Cardiac muscle cell (in vitro differentiated cells and primary cell): ENCODE measurements around the gene STARD3NL. TPM values are rescaled to one million over a fixed set of nuclear protein-coding genes. Genes with fewer than 3 reads are reported as not detected.
A peak's percentile ranks its signal among the peaks of the same experiment; 100 is the strongest.

Source experiments
- DNase-seq, 2 donors: peaks; one replicate each; pipeline versions ENCODE4 v3.0.0 to v3.0.0-alpha.2; 2010 to 2017; ENCODE audit warnings: low read depth in 1 of 2, low spot score in 1 of 2
- H3K27ac ChIP-seq: fragments of 200-600 bp; sonication (generic); 2 replicates; pipeline ENCODE4 v1.5.1; 2016
- H3K27me3 ChIP-seq: fragments of 200-600 bp; sonication (generic); 2 replicates; pipeline ENCODE4 v1.6.0; 2016; ENCODE audit warnings: control low read depth
- H3K36me3 ChIP-seq: fragments of 200-600 bp; sonication (generic); 2 replicates; pipeline ENCODE4 v1.5.1; 2016; ENCODE audit warnings: control low read depth
- H3K4me1 ChIP-seq: fragments of 200-600 bp; sonication (generic); 2 replicates; pipeline ENCODE4 v1.8.1; 2017; ENCODE audit warnings: low read depth, mild to moderate bottlenecking, mixed run types
- H3K4me3 ChIP-seq: fragments of 200-600 bp; sonication (generic); 2 replicates; pipeline ENCODE4 v1.5.1; 2016; ENCODE audit warnings: mild to moderate bottlenecking
- H3K9me3 ChIP-seq: fragments of 200-600 bp; sonication (generic); 2 replicates; pipeline ENCODE4 v1.5.1; 2017; ENCODE audit warnings: low read depth, mild to moderate bottlenecking, control low read depth
- CTCF ChIP-seq: IDR thresholded peaks from 2 replicates; pipeline ENCODE4 v1.5.1; 2012; ENCODE audit warnings: low read depth, mild to moderate bottlenecking, low read length
- polyA plus RNA-seq: library from polyadenylated mRNA; unstranded; fragments of >200 nt; fragmentation: Nextera tagmentation; extraction: Ambion mirVana; gene quantifications from 2 replicates; pipeline ENCODE4 v1.2.1, GENCODE V29; 2016
- total RNA-seq: library from RNA; depleted of rRNA; stranded (reverse); fragments of >200 nt; gene quantifications from 2 replicates; pipeline ENCODE4 v1.2.3, GENCODE V29; 2016

The STARD3NL gene
- total and polyA plus RNA-seq, 2 experiments from 2014 or later = 55.4 to 111 TPM

GRCh38 chr7:38185395-38186307 lies 7.6 kb downstream of the STARD3NL start:
- peak overlapping the region; percentile 83 for H3K27ac ChIP-seq
- H3K27me3 ChIP-seq = no peaks in the 10 kb centered on the region
- H3K36me3 ChIP-seq = no peaks in the 10 kb centered on the region
- peaks cover 34% of the 10 kb centered on the region for H3K4me1 ChIP-seq
- TF ChIP-seq CTCF = no peak
- no peaks in the 10 kb centered on the region for H3K9me3 ChIP-seq
- no peak overlapping the region for H3K4me3 ChIP-seq
- peak; percentile 30 to 55 for DNase-seq

GRCh38 chr7:38186593-38187314 lies 8.7 kb downstream of the STARD3NL start:
- H3K27ac ChIP-seq = peak overlapping the region; percentile 83
- no peaks in the 10 kb centered on the region for H3K36me3 ChIP-seq
- peaks cover 34% of the 10 kb centered on the region for H3K4me1 ChIP-seq
- no peaks in the 10 kb centered on the region for H3K27me3 ChIP-seq
- DNase-seq = peak in 1 of 2 donors; percentile 45
- no peak overlapping the region for H3K4me3 ChIP-seq
- no peak for TF ChIP-seq CTCF
- H3K9me3 ChIP-seq = no peaks in the 10 kb centered on the region

GRCh38 chr7:38187794-38188440 lies 9.9 kb downstream of the STARD3NL start:
- Histone ChIP-seq H3K9me3 (no peaks in the 10 kb centered on the region), H3K36me3 (no peaks in the 10 kb centered on the region), H3K4me1 (peaks cover 22% of the 10 kb centered on the region), H3K27ac (no peak overlapping the region), H3K4me3 (no peak overlapping the region), H3K27me3 (no peaks in the 10 kb centered on the region)
- DNase-seq = no peak
- no peak for TF ChIP-seq CTCF

GRCh38 chr7:38189231-38189938 lies 11.3 kb downstream of the STARD3NL start:
- Histone ChIP-seq H3K4me3 (no peak overlapping the region), H3K36me3 (no peaks in the 10 kb centered on the region), H3K4me1 (peaks cover 20% of the 10 kb centered on the region), H3K27me3 (no peaks in the 10 kb centered on the region), H3K9me3 (no peaks in the 10 kb centered on the region), H3K27ac (no peak overlapping the region)
- TF ChIP-seq CTCF = no peak
- no peak for DNase-seq

GRCh38 chr7:38190011-38190410 lies 12.0 kb downstream of the STARD3NL start:
- H3K4me1 ChIP-seq = peaks cover 19% of the 10 kb centered on the region
- H3K27ac ChIP-seq = no peak overlapping the region
- H3K4me3 ChIP-seq = no peak overlapping the region
- no peaks in the 10 kb centered on the region for H3K36me3 ChIP-seq
- DNase-seq = peak in 1 of 2 donors; percentile 55
- TF ChIP-seq CTCF = no peak
- no peaks in the 10 kb centered on the region for H3K9me3 ChIP-seq
- H3K27me3 ChIP-seq = no peaks in the 10 kb centered on the region
